Measurements from ENCODE around the gene PLCH1.
A peak's percentile ranks its signal among the peaks of the same experiment; 100 is the strongest.
"Not testable (repeated sequence)": the region's sequence is repeated elsewhere in the genome, so short reads cannot be mapped to it uniquely, and the experiment has no call there.

Gene PLCH1

GRCh38 chr3:155420881-155421486 is 323.9 kb downstream of the PLCH1 start:
- DNase-seq (ENCODE audit: low spot score): no peak

GRCh38 chr3:155420406-155420805 is 324.5 kb downstream of the PLCH1 start:
- DNase-seq (ENCODE audit: low spot score): no peak

- DNase-seq (ENCODE audit: low spot score): no peak
Measured at GRCh38 chr3:155418407-155418806, 326.5 kb downstream of the PLCH1 start.

GRCh38 chr3:155417119-155417517 is 327.8 kb downstream of the PLCH1 start:
- DNase-seq (ENCODE audit: low spot score): no peak

GRCh38 chr3:155416500-155417118 is 328.3 kb downstream of the PLCH1 start:
- peak; percentile 84 for DNase-seq (ENCODE audit: low spot score)

- no peak for DNase-seq (ENCODE audit: low spot score)
Measured at GRCh38 chr3:155412904-155413303, 332.0 kb downstream of the PLCH1 start.

- peak; percentile 37 for DNase-seq (ENCODE audit: low spot score)
Measured at GRCh38 chr3:155411500-155412223, 333.2 kb downstream of the PLCH1 start.

GRCh38 chr3:155409336-155409735 is 335.5 kb downstream of the PLCH1 start:
- no peak for DNase-seq (ENCODE audit: low spot score)

GRCh38 chr3:155407971-155408370 is 336.9 kb downstream of the PLCH1 start:
- DNase-seq (ENCODE audit: low spot score): no peak

GRCh38 chr3:155407331-155407730 is 337.5 kb downstream of the PLCH1 start:
- DNase-seq (ENCODE audit: low spot score): no peak

GRCh38 chr3:155404486-155404885 is 340.4 kb downstream of the PLCH1 start:
- DNase-seq (ENCODE audit: low spot score): no peak

- no peak for DNase-seq (ENCODE audit: low spot score)
Measured at GRCh38 chr3:155402656-155403055, 342.2 kb downstream of the PLCH1 start.

GRCh38 chr3:155398046-155398445 is 346.8 kb downstream of the PLCH1 start:
- no peak for DNase-seq (ENCODE audit: low spot score)

GRCh38 chr3:155394896-155395295 is 350.0 kb downstream of the PLCH1 start:
- not testable (repeated sequence) for DNase-seq (ENCODE audit: low spot score)

- no peak for DNase-seq (ENCODE audit: low spot score)
Measured at GRCh38 chr3:155394240-155394639, 350.6 kb downstream of the PLCH1 start.

- peak; percentile 2 for DNase-seq (ENCODE audit: low spot score)
Measured at GRCh38 chr3:155393316-155393715, 351.6 kb downstream of the PLCH1 start.

GRCh38 chr3:155392138-155392537 is 352.7 kb downstream of the PLCH1 start:
- DNase-seq (ENCODE audit: low spot score): no peak

- no peak for DNase-seq (ENCODE audit: low spot score)
Measured at GRCh38 chr3:155391551-155391958, 353.3 kb downstream of the PLCH1 start.

GRCh38 chr3:155391104-155391503 is 353.8 kb downstream of the PLCH1 start:
- DNase-seq (ENCODE audit: low spot score): no peak

- DNase-seq (ENCODE audit: low spot score): no peak
Measured at GRCh38 chr3:155390351-155390750, 354.5 kb downstream of the PLCH1 start.

GRCh38 chr3:155388417-155388816 is 356.5 kb downstream of the PLCH1 start:
- DNase-seq (ENCODE audit: low spot score): no peak

- DNase-seq (ENCODE audit: low spot score): no peak
Measured at GRCh38 chr3:155387571-155387970, 357.3 kb downstream of the PLCH1 start.

- DNase-seq (ENCODE audit: low spot score): no peak
Measured at GRCh38 chr3:155386919-155387318, 358.0 kb downstream of the PLCH1 start.

Measured in RKO (cell line).